ENCODE measurements around the gene DLX5. TPM values are rescaled to one million over a fixed set of nuclear protein-coding genes. Genes with fewer than 3 reads are reported as not detected.

The DLX5 gene
- total RNA-seq, 1 experiment from 2014 or later, result not detected

GRCh38 chr7:96979551-96980276, 44.9 kb downstream of the DLX5 start:
- no peak for ATAC-seq
- CTCF ChIA-PET, result interaction anchor here (0.8 kb wide), 1 partner anchor 37 kb away, joined by 3 read pairs; no protein-coding TSS in a partner anchor
- no peak for TF ChIP-seq ZNF396 (CRISPR knock-in tag; IDR thresholded peaks at IDR 0.05; ENCODE audit: borderline replicate concordance)
- TF ChIP-seq ZNF671 (CRISPR knock-in tag; IDR thresholded peaks at IDR 0.05), result no peak
- no peak for TF ChIP-seq FOXP1 (CRISPR knock-in tag; IDR thresholded peaks at IDR 0.05; ENCODE audit: borderline replicate concordance)
- no peak for TF ChIP-seq ZNF425 (CRISPR knock-in tag; conservative IDR thresholded peaks at IDR 0.05)
- TF ChIP-seq ZNF317 (CRISPR knock-in tag; IDR thresholded peaks at IDR 0.05; ENCODE audit: borderline replicate concordance, low read depth), result no peak
- TF ChIP-seq CDX4 (CRISPR knock-in tag; IDR thresholded peaks at IDR 0.05; ENCODE audit: borderline replicate concordance), result no peak
- POLR2A ChIA-PET, result no interaction called here
- Mint-ChIP-seq H3K4me1 (no peaks in the 10 kb centered on the region), H3K36me3 (no peaks in the 10 kb centered on the region), H3K27me3 (ENCODE audit: low read depth) (peaks cover 43% of the 10 kb centered on the region), H3K27ac (no peak overlapping the region), H3K9me3 (no peaks in the 10 kb centered on the region), H3K4me3 (no peak overlapping the region)
- no peak for DNase-seq (ENCODE audit: low spot score)

DNA sequence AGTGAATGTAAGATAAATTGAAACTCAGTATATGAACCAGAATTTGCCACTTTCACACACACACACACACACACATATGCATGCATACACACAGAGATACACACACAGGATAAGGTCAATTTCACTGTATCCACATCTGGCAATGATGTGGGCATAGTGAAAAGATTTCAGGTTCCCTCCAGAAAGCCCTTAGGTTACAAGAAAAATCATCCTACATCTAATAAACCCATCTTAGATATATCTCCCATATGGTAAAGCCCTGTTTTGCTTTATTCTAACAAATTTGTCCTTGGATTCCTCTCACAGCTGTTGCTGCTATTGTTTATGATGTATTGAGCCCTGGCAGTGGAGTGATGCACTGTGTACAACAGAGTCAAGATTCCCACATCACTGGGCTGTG, 47.2 kb downstream of the DLX5 start:
- ATAC-seq (no peak), DNase-seq (ENCODE audit: low spot score) (no peak)
- Mint-ChIP-seq H3K27me3 (ENCODE audit: low read depth) (peaks cover 29% of the 10 kb centered on the region), H3K9me3 (no peaks in the 10 kb centered on the region), H3K27ac (no peak overlapping the region), H3K4me1 (no peaks in the 10 kb centered on the region), H3K4me3 (no peak overlapping the region), H3K36me3 (no peaks in the 10 kb centered on the region)
- no peak for TF ChIP-seq ZNF423 (CRISPR knock-in tag; IDR thresholded peaks at IDR 0.05)
- no peak for TF ChIP-seq TP53 (CRISPR knock-in tag; IDR thresholded peaks at IDR 0.05)
- no peak for TF ChIP-seq MXD4 (CRISPR knock-in tag; IDR thresholded peaks at IDR 0.05; ENCODE audit: borderline replicate concordance)
- TF ChIP-seq ZNF219 (CRISPR knock-in tag; IDR thresholded peaks at IDR 0.05; ENCODE audit: borderline replicate concordance), result no peak
- no peak for TF ChIP-seq CREM (CRISPR knock-in tag; IDR thresholded peaks at IDR 0.05)
- TF ChIP-seq ELF4 (CRISPR knock-in tag; IDR thresholded peaks at IDR 0.05; ENCODE audit: low read depth), result no peak
- no peak for TF ChIP-seq EMX1 (CRISPR knock-in tag; IDR thresholded peaks at IDR 0.05)
- TF ChIP-seq, protein P1, sequence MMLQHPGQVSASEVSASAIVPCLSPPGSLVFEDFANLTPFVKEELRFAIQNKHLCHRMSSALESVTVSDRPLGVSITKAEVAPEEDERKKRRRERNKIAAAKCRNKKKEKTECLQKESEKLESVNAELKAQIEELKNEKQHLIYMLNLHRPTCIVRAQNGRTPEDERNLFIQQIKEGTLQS (CRISPR knock-in tag; conservative IDR thresholded peaks at IDR 0.05), result no peak
- no peak for TF ChIP-seq ZNF416 (CRISPR knock-in tag; IDR thresholded peaks at IDR 0.05)
- no peak for TF ChIP-seq ZNF425 (CRISPR knock-in tag; conservative IDR thresholded peaks at IDR 0.05)
- POLR2A ChIA-PET, result no interaction called here
- CTCF ChIA-PET, result no interaction called here

- no peaks in the 10 kb centered on the region for H3K9me3 Mint-ChIP-seq
- no peaks in the 10 kb centered on the region for H3K36me3 Mint-ChIP-seq
- ChIA-PET CTCF (interaction anchor here (1.5 kb wide), 1 partner anchor 51 kb away, joined by 5 read pairs; no protein-coding TSS in a partner anchor), POLR2A (no interaction called here)
- H3K4me1 Mint-ChIP-seq, result no peaks in the 10 kb centered on the region
- ATAC-seq (no peak), DNase-seq (ENCODE audit: low spot score) (no peak)
- no peak for TF ChIP-seq TEAD1 (CRISPR knock-in tag; IDR thresholded peaks at IDR 0.05)
- no peak for TF ChIP-seq PRRX2 (CRISPR knock-in tag; IDR thresholded peaks at IDR 0.05)
- no peak for TF ChIP-seq MAX (CRISPR knock-in tag; IDR thresholded peaks at IDR 0.05)
- TF ChIP-seq RELA (CRISPR knock-in tag; IDR thresholded peaks at IDR 0.05; ENCODE audit: borderline replicate concordance), result no peak
- TF ChIP-seq MYBL2 (CRISPR knock-in tag; IDR thresholded peaks at IDR 0.05), result no peak
- TF ChIP-seq ZNF512 (CRISPR knock-in tag; IDR thresholded peaks at IDR 0.05; ENCODE audit: borderline replicate concordance), result no peak
- no peak overlapping the region for H3K27ac Mint-ChIP-seq
- no peak overlapping the region for H3K4me3 Mint-ChIP-seq
- H3K27me3 Mint-ChIP-seq (ENCODE audit: low read depth), result peaks cover 27% of the 10 kb centered on the region
These were observed 48.5 kb downstream of the DLX5 start for GRCh38 chr7:96976106-96976505.
